Measurements from ENCODE around the gene CLTA. TPM values are rescaled to one million over a fixed set of nuclear protein-coding genes. Genes with fewer than 3 reads are reported as not detected.
"Not testable (repeated sequence)": the region's sequence is repeated elsewhere in the genome, so short reads cannot be mapped to it uniquely, and the experiment has no call there.

CLTA gene
- total RNA-seq, 1 donor from 2014 or later, result 155 TPM

GRCh38 chr9:36177571-36177970 lies 13.2 kb upstream of the CLTA start:
- intact Hi-C loops (cut with micrococcal nuclease), result no loop called here

- intact Hi-C loops (cut with micrococcal nuclease), result not testable (repeated sequence)
Measured at GRCh38 chr9:36180243-36180642, 10.5 kb upstream of the CLTA start.

- intact Hi-C loops (cut with micrococcal nuclease), result no loop called here
Measured at GRCh38 chr9:36187414-36187813, 3.3 kb upstream of the CLTA start.

GRCh38 chr9:36188212-36188611 lies 2.5 kb upstream of the CLTA start:
- intact Hi-C loops (cut with micrococcal nuclease), result no loop called here

- intact Hi-C loops (cut with micrococcal nuclease), result loop anchor here (1.0 to 5.0 kb wide), 15 partner anchors 28 to 1731 kb away; partner anchors contain the start of genes CREB3, DNAI1, FAM219A and GLIPR2
Measured at GRCh38 chr9:36189976-36190375, 745 bp upstream of the CLTA start.

GRCh38 chr9:36191290-36191645 lies 547 bp downstream of the CLTA start:
- intact Hi-C loops (cut with micrococcal nuclease), result loop anchor here (2.0 to 5.0 kb wide), 4 partner anchors 296 to 1732 kb away; partner anchors contain the start of genes DNAI1 and FAM219A

GRCh38 chr9:36191686-36192085 lies 965 bp downstream of the CLTA start:
- intact Hi-C loops (cut with micrococcal nuclease), result loop anchor here (1.0 to 5.0 kb wide), 5 partner anchors 295 to 1733 kb away; partner anchors contain the start of genes DNAI1, FAM219A and SPAG8

GRCh38 chr9:36192196-36192595 lies 1.5 kb downstream of the CLTA start:
- intact Hi-C loops (cut with micrococcal nuclease), result loop anchor here (1.0 to 5.0 kb wide), 3 partner anchors 380 to 545 kb away; partner anchors contain the start of gene SPAG8

GRCh38 chr9:36193023-36193422 lies 2.3 kb downstream of the CLTA start:
- intact Hi-C loops (cut with micrococcal nuclease), result loop anchor here (5.0 kb wide), 2 partner anchors 436 to 546 kb away; no protein-coding TSS in a partner anchor

GRCh38 chr9:36194326-36195000 lies 3.7 kb downstream of the CLTA start:
- intact Hi-C loops (cut with micrococcal nuclease), result loop anchor here (5.0 kb wide), 2 partner anchors 437 to 547 kb away; no protein-coding TSS in a partner anchor

GRCh38 chr9:36204906-36205547 lies 14.3 kb downstream of the CLTA start:
- intact Hi-C loops (cut with micrococcal nuclease), result loop anchor here (5.0 kb wide), 1 partner anchor 122 kb away; no protein-coding TSS in a partner anchor

- intact Hi-C loops (cut with micrococcal nuclease), result loop anchor here (5.0 kb wide), 1 partner anchor 120 kb away; no protein-coding TSS in a partner anchor
Measured at GRCh38 chr9:36207016-36207415, 16.3 kb downstream of the CLTA start.

GRCh38 chr9:36207546-36208012 lies 16.9 kb downstream of the CLTA start:
- intact Hi-C loops (cut with micrococcal nuclease), result loop anchor here (5.0 kb wide), 1 partner anchor 120 kb away; no protein-coding TSS in a partner anchor

- intact Hi-C loops (cut with micrococcal nuclease), result loop anchor here (5.0 kb wide), 1 partner anchor 119 kb away; no protein-coding TSS in a partner anchor
Measured at GRCh38 chr9:36208521-36209253, 18.0 kb downstream of the CLTA start.

- intact Hi-C loops (cut with micrococcal nuclease), result no loop called here
Measured at GRCh38 chr9:36210722-36211121, 20.0 kb downstream of the CLTA start.

GRCh38 chr9:36211510-36211909 lies 20.8 kb downstream of the CLTA start:
- intact Hi-C loops (cut with micrococcal nuclease), result no loop called here

GRCh38 chr9:36213387-36213786 lies 22.7 kb downstream of the CLTA start:
- intact Hi-C loops (cut with micrococcal nuclease), result no loop called here

- intact Hi-C loops (cut with micrococcal nuclease), result no loop called here
Measured at GRCh38 chr9:36213989-36214388, 23.3 kb downstream of the CLTA start.

- intact Hi-C loops (cut with micrococcal nuclease), result no loop called here
Measured at GRCh38 chr9:36214571-36214970, 23.9 kb downstream of the CLTA start.

GRCh38 chr9:36217256-36217968 lies 26.7 kb downstream of the CLTA start:
- intact Hi-C loops (cut with micrococcal nuclease), result no loop called here

- intact Hi-C loops (cut with micrococcal nuclease), result loop anchor here (1.0 kb wide), 1 partner anchor 28 kb away; the partner anchor contains the start of gene CLTA
Measured at GRCh38 chr9:36218011-36218410, 27.3 kb downstream of the CLTA start.
